Stomach (tissue), 9 donors: ENCODE measurements around the gene CRHR1. TPM values are rescaled to one million over a fixed set of nuclear protein-coding genes. Genes with fewer than 3 reads are reported as not detected.

Experiments
- DNase-seq, 2 donors: peaks; one replicate each; pipeline versions ENCODE4 v3.0.0 to v3.0.0-alpha.2; 2013 to 2019
- H3K27ac ChIP-seq, 5 donors: fragments of 200-600 bp in 4 of 5; sonication (generic) in 4 of 5; one replicate each; pipeline ENCODE4 v1.5.1; 2013 to 2019; ENCODE audit warnings: mild to moderate bottlenecking in 1 of 5, moderate library complexity in 1 of 5
- H3K27me3 ChIP-seq, 3 donors: fragments of 200-600 bp; sonication (generic); one replicate each; pipeline ENCODE4 v1.5.1; 2017 to 2019; ENCODE audit warnings: mixed run types in 1 of 3
- H3K36me3 ChIP-seq, 4 donors: fragments of 200-600 bp; sonication (generic); 1 replicate in 3 of 4; 2 replicates in 1 of 4; pipeline ENCODE4 v1.5.1; 2016 to 2019
- H3K4me1 ChIP-seq, 4 donors: fragments of 200-600 bp; sonication (generic); one replicate each; pipeline ENCODE4 v1.5.1; 2016 to 2019
- H3K4me3 ChIP-seq, 4 donors: fragments of 200-600 bp; sonication (generic) in 3 of 4; one replicate each; pipeline ENCODE4 v1.5.1; 2016 to 2019; ENCODE audit warnings: mild to moderate bottlenecking in 1 of 4
- H3K9me3 ChIP-seq, 4 donors: fragments of 200-600 bp; sonication (generic); one replicate each; pipeline ENCODE4 v1.5.1; 2016 to 2019
- CTCF ChIP-seq, 7 experiments: fragments of 450-650 bp in 4 of 7; fragments of 200-600 bp in 3 of 7; sonication (generic) in 3 of 7; IDR thresholded peaks; one replicate each; pipeline ENCODE4 v1.5.1; 2016 to 2019; ENCODE audit warnings: antibody characterized with exemption in 7 of 7, control low read depth in 2 of 7, mild to moderate bottlenecking in 1 of 7
- EP300 ChIP-seq: sonication (generic); formaldehyde crosslinking; IDR thresholded peaks from one replicate; pipeline ENCODE4 v1.6.1; 2017; ENCODE audit warnings: antibody characterized with exemption
- POLR2A ChIP-seq, 4 donors: fragments of 450-650 bp; IDR thresholded peaks; one replicate each; pipeline ENCODE4 v1.6.1; 2016; ENCODE audit warnings: antibody characterized with exemption in 4 of 4, control low read depth in 2 of 4, mild to moderate bottlenecking in 1 of 4, moderate library complexity in 1 of 4
- POLR2AphosphoS5 ChIP-seq, 3 donors: sonication (generic); formaldehyde crosslinking; IDR thresholded peaks; one replicate each; pipeline ENCODE4 v1.6.1; 2016; ENCODE audit warnings: antibody characterized with exemption in 3 of 3
- WGBS, 5 donors: extraction: QIAGEN DNeasy Blood & Tissue Kit in 3 of 5; methylation state at CpG; one replicate each; pipeline versions ENCODE4 v1.1.5 to v1.1.7; 2013 to 2018; 5-methylcytosine and 5-hydroxymethylcytosine counted together
- intact Hi-C: fragments of 100-400 bp; cut with DNase I; formaldehyde crosslinking; loops from one replicate; pipeline ENCODE4 v1.15.1; 2023; ENCODE audit warnings: low total_unique reads
- polyA plus RNA-seq, 3 donors: library from polyadenylated mRNA; stranded (reverse); fragments of 200-250 nt; gene quantifications; one replicate each; pipeline ENCODE4 v1.2.3, GENCODE V29; 2013
- total RNA-seq, 5 donors: library from RNA; depleted of rRNA; stranded (reverse); fragments of >200 nt; gene quantifications; one replicate each; pipeline versions ENCODE4 v1.1.0 to v1.2.3, GENCODE V29; 2014 to 2016
- donor health status: healthy with polysubstance abuse.
- donor health status: Bipolar disorder and iron deficiency.
- donor health status: healthy.

CRHR1 gene
- total and polyA plus RNA-seq, 8 donors, result not detected

GRCh38 chr17:45756266-45756991, 27.7 kb upstream of the CRHR1 start:
- WGBS, 5 donors, result 44 to 56% (median 49%) methylated on average over 12 of the region's 12 CpGs
- peaks cover 0 to 69% (median 38%) of the 10 kb centered on the region in 3 donors for H3K27me3 ChIP-seq

GRCh38 chr17:45757431-45758218, 26.5 kb upstream of the CRHR1 start:
- DNase-seq, result no peak
- no peak for TF ChIP-seq CTCF (IDR thresholded peaks at IDR 0.05)
- no peak for TF ChIP-seq POLR2AphosphoS5 (IDR thresholded peaks at IDR 0.05)
- TF ChIP-seq POLR2A (IDR thresholded peaks at IDR 0.05), result no peak
- no peak for TF ChIP-seq EP300
- Histone ChIP-seq H3K27me3 (peaks cover 0 to 64% (median 39%) of the 10 kb centered on the region in 3 donors), H3K4me3 (no peak overlapping the region), H3K27ac (no peak overlapping the region), H3K9me3 (no peaks in the 10 kb centered on the region), H3K4me1 (no peaks in the 10 kb centered on the region), H3K36me3 (no peaks in the 10 kb centered on the region)
- 78 to 87% (median 78%) methylated on average over 13 of the region's 13 CpGs for WGBS, 5 donors
- intact Hi-C loops, result no loop called here

More at GRCh38 chr17:45756266-45756991, 27.7 kb upstream of the CRHR1 start:
- H3K4me3 ChIP-seq, result no peak overlapping the region
- no peaks in the 10 kb centered on the region for H3K4me1 ChIP-seq
- H3K27ac ChIP-seq, result no peak overlapping the region
- intact Hi-C loops, result no loop called here
- H3K36me3 ChIP-seq, result no peaks in the 10 kb centered on the region
- no peaks in the 10 kb centered on the region for H3K9me3 ChIP-seq
- DNase-seq, result peak in 1 of 2 donors; percentile 23
- TF ChIP-seq POLR2AphosphoS5 (IDR thresholded peaks at IDR 0.05) (no peak), POLR2A (IDR thresholded peaks at IDR 0.05) (no peak), EP300 (no peak), CTCF (IDR thresholded peaks at IDR 0.05) (no peak)

GRCh38 chr17:45758544-45758943, 25.6 kb upstream of the CRHR1 start:
- Histone ChIP-seq H3K4me1 (no peaks in the 10 kb centered on the region), H3K9me3 (no peaks in the 10 kb centered on the region), H3K27me3 (peaks cover 0 to 64% (median 46%) of the 10 kb centered on the region in 3 donors), H3K27ac (no peak overlapping the region), H3K4me3 (no peak overlapping the region), H3K36me3 (no peaks in the 10 kb centered on the region)
- intact Hi-C loops, result no loop called here
- TF ChIP-seq POLR2A (IDR thresholded peaks at IDR 0.05) (no peak), POLR2AphosphoS5 (IDR thresholded peaks at IDR 0.05) (no peak), EP300 (no peak), CTCF (IDR thresholded peaks at IDR 0.05) (no peak)
- 67 to 78% (median 73%) methylated on average over 1 of the region's 1 CpG for WGBS, 5 donors
- DNase-seq, result no peak

GRCh38 chr17:45759761-45760160, 24.4 kb upstream of the CRHR1 start:
- Histone ChIP-seq H3K27me3 (peaks cover 0 to 64% (median 49%) of the 10 kb centered on the region in 3 donors), H3K4me3 (no peak overlapping the region), H3K27ac (no peak overlapping the region), H3K36me3 (no peaks in the 10 kb centered on the region), H3K4me1 (no peaks in the 10 kb centered on the region), H3K9me3 (no peaks in the 10 kb centered on the region)
- TF ChIP-seq EP300, result no peak
- no peak for TF ChIP-seq POLR2AphosphoS5 (IDR thresholded peaks at IDR 0.05)
- TF ChIP-seq CTCF (IDR thresholded peaks at IDR 0.05), result no peak
- no peak for TF ChIP-seq POLR2A (IDR thresholded peaks at IDR 0.05)
- 65 to 81% (median 71%) methylated on average over 3 of the region's 3 CpGs for WGBS, 5 donors
- intact Hi-C loops, result no loop called here
- no peak for DNase-seq
